Body of pancreas (tissue), 4 donors: ENCODE data around the gene HOGA1. TPM values are rescaled to one million over a fixed set of nuclear protein-coding genes. Genes with fewer than 3 reads are reported as not detected.

Source experiments
- ATAC-seq: fragments of 150-250 bp; one replicate; pipeline ENCODE4 v1.9.1; 2016
- DNase-seq, 4 donors: peaks; one replicate each; pipeline ENCODE4 v3.0.0-alpha.2; 2019
- H3K27ac ChIP-seq, 4 donors: fragments of 200-600 bp; sonication (generic); 1 replicate in 3 of 4; 2 replicates in 1 of 4; pipeline versions ENCODE4 v1.5.1 to v1.6.1; 2016 to 2019; ENCODE audit warnings: mild to moderate bottlenecking in 1 of 4, mixed read lengths in 1 of 4, moderate library complexity in 1 of 4
- H3K27me3 ChIP-seq, 2 donors: fragments of 200-600 bp; sonication (generic); one replicate each; pipeline ENCODE4 v1.6.0; 2016; ENCODE audit warnings: mild to moderate bottlenecking in 1 of 2
- H3K36me3 ChIP-seq, 2 donors: fragments of 200-600 bp; sonication (generic); replicated peaks in 1 of 2; 2 replicates each; pipeline ENCODE4 v1.5.1; 2016; ENCODE audit warnings: low read depth in 2 of 2; ENCODE audit not compliant: insufficient read depth in 1 of 2
- H3K4me1 ChIP-seq: fragments of 200-600 bp; sonication (generic); one replicate; pipeline ENCODE4 v1.6.0; 2016
- H3K4me3 ChIP-seq, 2 donors: fragments of 200-600 bp; sonication (generic); 1 replicate in 1 of 2; 2 replicates in 1 of 2; pipeline ENCODE4 v1.5.1; 2016 to 2019
- H3K9me3 ChIP-seq, 3 donors: fragments of 200-600 bp; sonication (generic); 1 replicate in 2 of 3; 2 replicates in 1 of 3; pipeline ENCODE4 v1.5.1; 2016
- CTCF ChIP-seq, 7 experiments: fragments of 450-650 bp in 4 of 7; fragments of 200-600 bp in 3 of 7; sonication (generic) in 3 of 7; IDR thresholded peaks; one replicate each; pipeline ENCODE4 v1.5.1; 2016 to 2019; ENCODE audit warnings: antibody characterized with exemption in 7 of 7
- POLR2A ChIP-seq, 3 donors: fragments of 450-650 bp; IDR thresholded peaks; one replicate each; pipeline ENCODE4 v1.6.1; 2016; ENCODE audit warnings: antibody characterized with exemption in 3 of 3, mild to moderate bottlenecking in 2 of 3
- WGBS, 2 donors: methylation state at CpG; one replicate each; pipeline ENCODE4 v1.1.5; 2017; 5-methylcytosine and 5-hydroxymethylcytosine counted together
- intact Hi-C: fragments of 100-400 bp; cut with DNase I; formaldehyde crosslinking; loops from one replicate; pipeline ENCODE4 v1.15.1; 2023
- total RNA-seq, 2 donors: library from RNA; depleted of rRNA; stranded (reverse); fragments of >200 nt; gene quantifications; one replicate each; pipeline ENCODE4 v1.1.0, GENCODE V29; 2016

The HOGA1 gene
- total RNA-seq, 2 donors from 2014 or later: 7.3 to 16.3 TPM

GRCh38 chr10:97572214-97572989 is 11.8 kb upstream of the HOGA1 start, which contains the start of gene ANKRD2:
TSS of gene ANKRD2 (plus strand) at chr10:97572779. CDS start at chr10:97572789, 10 bp downstream.
- H3K27ac ChIP-seq: peak within 1 kb of the TSS; percentile 32 to 84 (median 78)
- H3K4me1 ChIP-seq: peaks cover 46% of the 10 kb centered on the region
- TF ChIP-seq CTCF (IDR thresholded peaks at IDR 0.05): peak; percentile 76 to 91 (median 84)
- no peak for TF ChIP-seq POLR2A (IDR thresholded peaks at IDR 0.05)
- H3K27me3 ChIP-seq: no peaks in the 10 kb centered on the region
- intact Hi-C loops: loop anchor here (10.0 kb wide), 1 partner anchor 152 kb away; no protein-coding TSS in a partner anchor
- DNase-seq (peak; percentile 81 to 91 (median 86)), ATAC-seq (peak; percentile 69)
- no peak within 1 kb of the TSS for H3K4me3 ChIP-seq
- H3K36me3 ChIP-seq: peaks cover 0 to 2% of the 10 kb centered on the region in 2 donors
- 64 to 73% methylated on average over 12 to 14 of the region's 16 CpGs for WGBS, 2 donors
- H3K9me3 ChIP-seq: no peaks in the 10 kb centered on the region

- 86 to 88% methylated on average over 2 of the region's 2 CpGs for WGBS, 2 donors
- no peak for TF ChIP-seq POLR2A (IDR thresholded peaks at IDR 0.05)
- TF ChIP-seq CTCF (IDR thresholded peaks at IDR 0.05): no peak
- Histone ChIP-seq H3K36me3 (peaks cover 0 to 2% of the 10 kb centered on the region in 2 donors), H3K27ac (peak overlapping the region in 3 of 4 donors; percentile 38 to 70 (median 66)), H3K9me3 (no peaks in the 10 kb centered on the region), H3K4me3 (no peak overlapping the region), H3K4me1 (peaks cover 46% of the 10 kb centered on the region), H3K27me3 (no peaks in the 10 kb centered on the region)
- no peak for ATAC-seq
- intact Hi-C loops: loop anchor here (10.0 kb wide), 1 partner anchor 152 kb away; no protein-coding TSS in a partner anchor
- DNase-seq: no peak
Observed at GRCh38 chr10:97573021-97573420, 11.2 kb upstream of the HOGA1 start.

- H3K9me3 ChIP-seq: no peaks in the 10 kb centered on the region
- TF ChIP-seq CTCF (IDR thresholded peaks at IDR 0.05) (no peak), POLR2A (IDR thresholded peaks at IDR 0.05) (no peak)
- H3K27me3 ChIP-seq: no peaks in the 10 kb centered on the region
- no peak overlapping the region for H3K4me3 ChIP-seq
- intact Hi-C loops: loop anchor here (10.0 kb wide), 1 partner anchor 151 kb away; no protein-coding TSS in a partner anchor
- H3K36me3 ChIP-seq: peaks cover 0 to 2% of the 10 kb centered on the region in 2 donors
- WGBS, 2 donors: 36 to 38% methylated on average over 2 of the region's 2 CpGs
- ATAC-seq (no peak), DNase-seq (no peak)
- peak overlapping the region in 3 of 4 donors; percentile 75 to 84 (median 81) for H3K27ac ChIP-seq
- peaks cover 46% of the 10 kb centered on the region for H3K4me1 ChIP-seq
Observed at GRCh38 chr10:97573672-97574071, 10.5 kb upstream of the HOGA1 start.

GRCh38 chr10:97574374-97575126 is 9.6 kb upstream of the HOGA1 start:
- Histone ChIP-seq H3K27ac (peak overlapping the region; percentile 11 to 84 (median 78)), H3K4me1 (peaks cover 46% of the 10 kb centered on the region), H3K36me3 (no peaks in the 10 kb centered on the region), H3K4me3 (no peak overlapping the region), H3K27me3 (no peaks in the 10 kb centered on the region), H3K9me3 (no peaks in the 10 kb centered on the region)
- ATAC-seq (peak; percentile 83), DNase-seq (peak; percentile 79 to 95 (median 90))
- WGBS, 2 donors: 33 to 42% methylated on average over 4 of the region's 4 CpGs
- TF ChIP-seq POLR2A (IDR thresholded peaks at IDR 0.05) (no peak), CTCF (IDR thresholded peaks at IDR 0.05) (peak in 1 of 7 experiments; percentile 4)
- intact Hi-C loops: loop anchor here (10.0 kb wide), 1 partner anchor 150 kb away; no protein-coding TSS in a partner anchor
